Osteocyte (in vitro differentiated cells): ENCODE results near the gene GRID1. TPM values are rescaled to one million over a fixed set of nuclear protein-coding genes. Genes with fewer than 3 reads are reported as not detected.

Experiments used
- DNase-seq: peaks from one replicate; pipeline ENCODE4 v3.0.0; 2021; ENCODE audit warnings: mixed read lengths; ENCODE audit not compliant: unreplicated experiment; ENCODE audit errors: extremely low spot score
- H3K27ac Mint-ChIP-seq: one replicate; pipeline ENCODE4 v1.8.0; 2021; ENCODE audit warnings: mild to moderate bottlenecking, mixed read lengths; ENCODE audit not compliant: unreplicated experiment
- H3K27me3 Mint-ChIP-seq: one replicate; pipeline ENCODE4 v1.8.0; 2021; ENCODE audit warnings: mixed read lengths; ENCODE audit not compliant: unreplicated experiment
- H3K36me3 Mint-ChIP-seq: one replicate; pipeline ENCODE4 v1.8.0; 2021; ENCODE audit warnings: mixed read lengths; ENCODE audit not compliant: unreplicated experiment
- H3K4me1 Mint-ChIP-seq: one replicate; pipeline ENCODE4 v1.8.0; 2021; ENCODE audit warnings: mixed read lengths; ENCODE audit not compliant: unreplicated experiment
- H3K4me3 Mint-ChIP-seq: one replicate; pipeline ENCODE4 v1.8.0; 2021; ENCODE audit warnings: mild to moderate bottlenecking, moderate library complexity, mixed read lengths; ENCODE audit not compliant: unreplicated experiment
- H3K9me3 Mint-ChIP-seq: one replicate; pipeline ENCODE4 v1.8.0; 2021; ENCODE audit warnings: mixed read lengths; ENCODE audit not compliant: unreplicated experiment
- total RNA-seq: library from RNA; stranded (reverse); gene quantifications from 2 replicates; pipeline ENCODE4 v1.2.1, GENCODE V29; 2021
- TF ChIP-seq, protein P1 (sequence below): fragments of 200-600 bp; sonication (generic); IDR thresholded peaks from 2 replicates; pipeline ENCODE4 v1.5.0; 2021; ENCODE audit warnings: antibody characterized with exemption, mild to moderate bottlenecking, moderate library complexity

GRID1 gene
- total RNA-seq, 1 donor from 2014 or later, result 0.11 TPM

DNA sequence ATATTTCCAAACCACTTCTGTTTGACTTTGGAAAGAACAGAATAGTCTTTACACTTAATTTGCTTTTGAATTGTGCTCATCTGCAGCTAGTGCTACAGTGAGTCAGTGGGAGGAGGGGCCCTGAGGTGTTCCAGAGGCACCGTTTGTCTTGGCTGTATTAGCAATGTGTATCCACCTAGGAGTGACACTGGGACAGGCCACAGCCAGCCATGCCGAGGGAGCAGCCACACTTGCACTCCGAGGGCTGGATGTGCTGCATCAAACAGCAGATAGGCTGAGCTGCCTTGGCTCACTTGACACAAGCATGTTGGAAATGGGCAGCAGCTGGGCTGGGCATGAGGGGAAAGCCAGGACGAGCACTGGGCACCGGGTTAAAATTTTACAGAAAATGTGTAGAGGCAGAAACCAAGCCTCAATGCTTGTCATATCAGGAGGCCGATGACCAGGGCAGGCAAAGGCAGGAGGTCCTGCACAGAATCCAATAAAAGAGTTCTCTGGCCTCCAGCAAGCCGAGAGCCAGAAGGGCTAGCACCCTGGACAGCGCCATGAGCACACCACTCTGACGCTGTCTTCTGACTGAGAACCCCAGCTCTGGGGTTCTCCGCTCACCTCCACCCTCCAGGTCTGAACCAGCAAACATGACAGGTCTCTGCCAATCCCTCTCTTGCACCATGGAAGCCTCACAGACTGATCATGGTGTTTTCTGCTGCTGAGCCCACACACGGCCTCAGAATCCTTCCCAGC lies 163.3 kb downstream of the GRID1 start:
- Mint-ChIP-seq H3K27me3 (no peaks in the 10 kb centered on the region), H3K27ac (no peak overlapping the region)
- DNase-seq, result no peak

GRCh38 chr10:86202226-86202735 lies 164.3 kb downstream of the GRID1 start:
- TF ChIP-seq, protein P1, sequence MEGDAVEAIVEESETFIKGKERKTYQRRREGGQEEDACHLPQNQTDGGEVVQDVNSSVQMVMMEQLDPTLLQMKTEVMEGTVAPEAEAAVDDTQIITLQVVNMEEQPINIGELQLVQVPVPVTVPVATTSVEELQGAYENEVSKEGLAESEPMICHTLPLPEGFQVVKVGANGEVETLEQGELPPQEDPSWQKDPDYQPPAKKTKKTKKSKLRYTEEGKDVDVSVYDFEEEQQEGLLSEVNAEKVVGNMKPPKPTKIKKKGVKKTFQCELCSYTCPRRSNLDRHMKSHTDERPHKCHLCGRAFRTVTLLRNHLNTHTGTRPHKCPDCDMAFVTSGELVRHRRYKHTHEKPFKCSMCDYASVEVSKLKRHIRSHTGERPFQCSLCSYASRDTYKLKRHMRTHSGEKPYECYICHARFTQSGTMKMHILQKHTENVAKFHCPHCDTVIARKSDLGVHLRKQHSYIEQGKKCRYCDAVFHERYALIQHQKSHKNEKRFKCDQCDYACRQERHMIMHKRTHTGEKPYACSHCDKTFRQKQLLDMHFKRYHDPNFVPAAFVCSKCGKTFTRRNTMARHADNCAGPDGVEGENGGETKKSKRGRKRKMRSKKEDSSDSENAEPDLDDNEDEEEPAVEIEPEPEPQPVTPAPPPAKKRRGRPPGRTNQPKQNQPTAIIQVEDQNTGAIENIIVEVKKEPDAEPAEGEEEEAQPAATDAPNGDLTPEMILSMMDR, result no peak
- Mint-ChIP-seq H3K4me1 (no peaks in the 10 kb centered on the region), H3K4me3 (no peak overlapping the region), H3K9me3 (no peaks in the 10 kb centered on the region), H3K27ac (no peak overlapping the region), H3K27me3 (no peaks in the 10 kb centered on the region), H3K36me3 (no peaks in the 10 kb centered on the region)
- DNase-seq, result no peak

More for the DNA sequence above, 163.3 kb downstream of the GRID1 start:
- Mint-ChIP-seq H3K9me3 (no peaks in the 10 kb centered on the region), H3K36me3 (no peaks in the 10 kb centered on the region), H3K4me1 (no peaks in the 10 kb centered on the region), H3K4me3 (no peak overlapping the region)
- TF ChIP-seq, protein P1, result no peak

- H3K4me3 Mint-ChIP-seq, result no peak overlapping the region
- H3K4me1 Mint-ChIP-seq, result no peaks in the 10 kb centered on the region
- no peak overlapping the region for H3K27ac Mint-ChIP-seq
- no peaks in the 10 kb centered on the region for H3K27me3 Mint-ChIP-seq
- H3K9me3 Mint-ChIP-seq, result no peaks in the 10 kb centered on the region
- DNase-seq, result no peak
- H3K36me3 Mint-ChIP-seq, result no peaks in the 10 kb centered on the region
- TF ChIP-seq, protein P1, result no peak
Observed at GRCh38 chr10:86200867-86201266, 165.7 kb downstream of the GRID1 start.

GRCh38 chr10:86200269-86200668 lies 166.3 kb downstream of the GRID1 start:
- no peaks in the 10 kb centered on the region for H3K4me1 Mint-ChIP-seq
- no peaks in the 10 kb centered on the region for H3K36me3 Mint-ChIP-seq
- TF ChIP-seq, protein P1, result no peak
- no peaks in the 10 kb centered on the region for H3K9me3 Mint-ChIP-seq
- DNase-seq, result no peak
- H3K27ac Mint-ChIP-seq, result no peak overlapping the region
- no peak overlapping the region for H3K4me3 Mint-ChIP-seq
- H3K27me3 Mint-ChIP-seq, result no peaks in the 10 kb centered on the region

DNA sequence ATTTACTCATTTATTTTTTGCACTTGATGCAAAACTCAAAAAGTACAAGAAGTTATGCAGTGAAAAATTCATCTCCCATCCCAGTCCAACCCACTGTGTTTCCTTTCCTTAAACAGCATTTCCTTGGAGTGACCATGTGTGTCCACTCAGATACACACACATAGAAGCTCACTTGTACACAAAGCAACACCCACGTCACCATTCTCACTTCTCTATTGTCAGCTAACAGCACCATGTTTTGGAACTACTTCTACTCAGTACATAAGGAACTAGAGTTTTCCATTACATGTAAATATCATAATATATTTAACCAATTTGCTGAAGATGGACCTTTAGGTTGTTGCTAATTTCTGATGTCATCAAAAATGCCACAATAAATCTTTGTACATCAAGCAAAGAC lies 167.6 kb downstream of the GRID1 start:
- Mint-ChIP-seq H3K27me3 (no peaks in the 10 kb centered on the region), H3K27ac (no peak overlapping the region), H3K9me3 (no peaks in the 10 kb centered on the region), H3K4me3 (no peak overlapping the region), H3K4me1 (no peaks in the 10 kb centered on the region), H3K36me3 (no peaks in the 10 kb centered on the region)
- no peak for DNase-seq
- TF ChIP-seq, protein P1, result no peak
